ENCODE results near the gene PAX1.

The PAX1 gene

GRCh38 chr20:21712443-21713059 is 7.1 kb downstream of the PAX1 start:
- no peaks in the 10 kb centered on the region for H3K36me3 ChIP-seq (ENCODE audit: control insufficient read depth, insufficient read depth, low read length)
- peaks cover 100% of the 10 kb centered on the region for H3K27me3 ChIP-seq (ENCODE audit: control insufficient read depth, insufficient read depth, low read length)
- H3K4me3 ChIP-seq (ENCODE audit: low read depth, low read length): no peak overlapping the region
- peaks cover 19% of the 10 kb centered on the region; the same call in 1 of the 2 replicates for H3K4me1 ChIP-seq (ENCODE audit: control insufficient read depth, insufficient read depth, low read length)
- no peaks in the 10 kb centered on the region for H3K9me3 ChIP-seq (ENCODE audit: control insufficient read depth, insufficient read depth, low read depth, low read length)
- H3K27ac ChIP-seq (ENCODE audit: low read depth, low read length): no peak overlapping the region
- no peak overlapping the region for H3K9ac ChIP-seq (ENCODE audit: low read length)

- Histone ChIP-seq H3K27me3 (ENCODE audit: control insufficient read depth, insufficient read depth, low read length) (peaks cover 100% of the 10 kb centered on the region), H3K4me3 (ENCODE audit: low read depth, low read length) (peak overlapping the region; percentile 58), H3K4me1 (ENCODE audit: control insufficient read depth, insufficient read depth, low read length) (peaks cover 19% of the 10 kb centered on the region; the same call in 1 of the 2 replicates)
Observed at GRCh38 chr20:21713470-21713869, 8.0 kb downstream of the PAX1 start.

GRCh38 chr20:21713901-21714296 is 8.4 kb downstream of the PAX1 start:
- H3K27me3 ChIP-seq (ENCODE audit: control insufficient read depth, insufficient read depth, low read length): peaks cover 100% of the 10 kb centered on the region
- H3K27ac ChIP-seq (ENCODE audit: low read depth, low read length): no peak overlapping the region
- peak overlapping the region; percentile 58 for H3K4me3 ChIP-seq (ENCODE audit: low read depth, low read length)
- no peaks in the 10 kb centered on the region for H3K9me3 ChIP-seq (ENCODE audit: control insufficient read depth, insufficient read depth, low read depth, low read length)
- H3K36me3 ChIP-seq (ENCODE audit: control insufficient read depth, insufficient read depth, low read length): no peaks in the 10 kb centered on the region
- H3K4me1 ChIP-seq (ENCODE audit: control insufficient read depth, insufficient read depth, low read length): peaks cover 19% of the 10 kb centered on the region; the same call in 1 of the 2 replicates
- peak overlapping the region; percentile 31 for H3K9ac ChIP-seq (ENCODE audit: low read length)

More at GRCh38 chr20:21713470-21713869, 8.0 kb downstream of the PAX1 start:
- H3K9ac ChIP-seq (ENCODE audit: low read length): no peak overlapping the region
- no peaks in the 10 kb centered on the region for H3K36me3 ChIP-seq (ENCODE audit: control insufficient read depth, insufficient read depth, low read length)
- H3K27ac ChIP-seq (ENCODE audit: low read depth, low read length): no peak overlapping the region
- H3K9me3 ChIP-seq (ENCODE audit: control insufficient read depth, insufficient read depth, low read depth, low read length): no peaks in the 10 kb centered on the region

DNA sequence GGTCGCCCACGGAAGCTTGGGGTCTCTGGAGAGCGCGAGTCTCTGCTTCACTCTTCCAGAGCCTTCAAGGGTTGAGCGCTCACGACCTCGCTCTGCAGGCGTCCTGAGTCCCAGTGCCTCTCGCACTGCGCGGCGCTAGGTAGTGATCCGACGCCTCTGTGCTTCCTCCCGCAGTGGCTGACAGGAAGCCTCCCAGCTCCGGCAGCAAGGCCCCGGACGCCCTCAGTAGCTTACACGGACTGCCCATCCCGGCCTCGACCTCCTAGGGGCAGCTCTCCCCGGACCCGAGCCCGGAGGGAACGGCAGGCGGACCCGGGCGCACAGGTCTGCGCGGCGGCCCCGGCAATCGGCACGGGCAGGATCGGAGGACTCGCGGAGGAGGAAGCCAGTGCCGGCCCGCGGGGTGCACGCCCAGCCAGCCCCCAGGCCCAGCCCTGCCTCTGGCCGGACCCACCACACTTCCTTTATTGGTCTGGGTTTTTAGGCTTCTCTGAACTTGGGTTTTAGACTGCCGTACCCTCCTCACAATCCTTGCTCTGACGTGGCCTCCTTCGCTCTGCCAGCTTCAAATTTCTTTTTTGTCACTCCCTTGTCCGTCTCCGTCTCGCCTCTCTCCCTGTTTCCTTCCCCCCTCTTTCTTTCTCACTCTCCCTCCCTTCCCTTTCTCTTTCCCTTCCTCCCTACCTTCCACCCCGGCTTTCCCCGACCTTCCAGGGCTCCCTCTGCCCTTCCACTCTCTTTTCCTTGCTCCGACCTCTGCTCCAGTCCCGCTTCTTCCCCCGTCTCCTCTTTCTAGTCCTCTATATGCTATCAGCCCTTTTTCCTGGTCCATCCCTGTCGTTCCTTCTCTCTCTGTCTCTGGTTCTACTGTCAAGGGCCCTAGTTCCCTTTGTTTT is 9.1 kb downstream of the PAX1 start:
- H3K27me3 ChIP-seq (ENCODE audit: control insufficient read depth, insufficient read depth, low read length): peaks cover 99% of the 10 kb centered on the region

GRCh38 chr20:21715193-21715881 is 9.9 kb downstream of the PAX1 start:
- Histone ChIP-seq H3K4me3 (ENCODE audit: low read depth, low read length) (peak overlapping the region; percentile 58), H3K27me3 (ENCODE audit: control insufficient read depth, insufficient read depth, low read length) (peaks cover 91% of the 10 kb centered on the region), H3K36me3 (ENCODE audit: control insufficient read depth, insufficient read depth, low read length) (no peaks in the 10 kb centered on the region)

More for the DNA sequence above, 9.1 kb downstream of the PAX1 start:
- no peaks in the 10 kb centered on the region for H3K9me3 ChIP-seq (ENCODE audit: control insufficient read depth, insufficient read depth, low read depth, low read length)
- peak overlapping the region; percentile 31 for H3K9ac ChIP-seq (ENCODE audit: low read length)
- H3K27ac ChIP-seq (ENCODE audit: low read depth, low read length): no peak overlapping the region
- no peaks in the 10 kb centered on the region for H3K36me3 ChIP-seq (ENCODE audit: control insufficient read depth, insufficient read depth, low read length)
- peak overlapping the region; percentile 58 for H3K4me3 ChIP-seq (ENCODE audit: low read depth, low read length)
- H3K4me1 ChIP-seq (ENCODE audit: control insufficient read depth, insufficient read depth, low read length): peaks cover 19% of the 10 kb centered on the region; the same call in 1 of the 2 replicates

GRCh38 chr20:21719592-21720214 is 14.2 kb downstream of the PAX1 start:
- Histone ChIP-seq H3K9ac (ENCODE audit: low read length) (no peak overlapping the region), H3K4me3 (ENCODE audit: low read depth, low read length) (no peak overlapping the region), H3K36me3 (ENCODE audit: control insufficient read depth, insufficient read depth, low read length) (no peaks in the 10 kb centered on the region), H3K4me1 (ENCODE audit: control insufficient read depth, insufficient read depth, low read length) (0 out of 2 replicates have a peak, but pooled peaks cover 7% of the 10 kb centered on the region), H3K27ac (ENCODE audit: low read depth, low read length) (no peak overlapping the region), H3K9me3 (ENCODE audit: control insufficient read depth, insufficient read depth, low read depth, low read length) (no peaks in the 10 kb centered on the region), H3K27me3 (ENCODE audit: control insufficient read depth, insufficient read depth, low read length) (peaks cover 47% of the 10 kb centered on the region)

More at GRCh38 chr20:21715193-21715881, 9.9 kb downstream of the PAX1 start:
- H3K4me1 ChIP-seq (ENCODE audit: control insufficient read depth, insufficient read depth, low read length): peaks cover 19% of the 10 kb centered on the region; the same call in 1 of the 2 replicates
- H3K9me3 ChIP-seq (ENCODE audit: control insufficient read depth, insufficient read depth, low read depth, low read length): no peaks in the 10 kb centered on the region
- H3K9ac ChIP-seq (ENCODE audit: low read length): no peak overlapping the region
- H3K27ac ChIP-seq (ENCODE audit: low read depth, low read length): no peak overlapping the region

GRCh38 chr20:21725892-21726291 is 20.4 kb downstream of the PAX1 start:
- H3K27ac ChIP-seq (ENCODE audit: low read depth, low read length): no peak overlapping the region
- no peaks in the 10 kb centered on the region for H3K36me3 ChIP-seq (ENCODE audit: control insufficient read depth, insufficient read depth, low read length)
- no peak overlapping the region for H3K9ac ChIP-seq (ENCODE audit: low read length)
- no peaks in the 10 kb centered on the region for H3K9me3 ChIP-seq (ENCODE audit: control insufficient read depth, insufficient read depth, low read depth, low read length)
- H3K4me1 ChIP-seq (ENCODE audit: control insufficient read depth, insufficient read depth, low read length): peaks cover 5% of the 10 kb centered on the region; the same call in 1 of the 2 replicates
- H3K4me3 ChIP-seq (ENCODE audit: low read depth, low read length): no peak overlapping the region
- H3K27me3 ChIP-seq (ENCODE audit: control insufficient read depth, insufficient read depth, low read length): no peaks in the 10 kb centered on the region

- no peaks in the 10 kb centered on the region for H3K27me3 ChIP-seq (ENCODE audit: control insufficient read depth, insufficient read depth, low read length)
- H3K27ac ChIP-seq (ENCODE audit: low read depth, low read length): no peak overlapping the region
- H3K4me3 ChIP-seq (ENCODE audit: low read depth, low read length): no peak overlapping the region
- H3K36me3 ChIP-seq (ENCODE audit: control insufficient read depth, insufficient read depth, low read length): no peaks in the 10 kb centered on the region
- H3K9me3 ChIP-seq (ENCODE audit: control insufficient read depth, insufficient read depth, low read depth, low read length): no peaks in the 10 kb centered on the region
- H3K4me1 ChIP-seq (ENCODE audit: control insufficient read depth, insufficient read depth, low read length): peaks cover 5% of the 10 kb centered on the region; the same call in 1 of the 2 replicates
- H3K9ac ChIP-seq (ENCODE audit: low read length): no peak overlapping the region
Observed at GRCh38 chr20:21729316-21729715, 23.9 kb downstream of the PAX1 start.

DNA sequence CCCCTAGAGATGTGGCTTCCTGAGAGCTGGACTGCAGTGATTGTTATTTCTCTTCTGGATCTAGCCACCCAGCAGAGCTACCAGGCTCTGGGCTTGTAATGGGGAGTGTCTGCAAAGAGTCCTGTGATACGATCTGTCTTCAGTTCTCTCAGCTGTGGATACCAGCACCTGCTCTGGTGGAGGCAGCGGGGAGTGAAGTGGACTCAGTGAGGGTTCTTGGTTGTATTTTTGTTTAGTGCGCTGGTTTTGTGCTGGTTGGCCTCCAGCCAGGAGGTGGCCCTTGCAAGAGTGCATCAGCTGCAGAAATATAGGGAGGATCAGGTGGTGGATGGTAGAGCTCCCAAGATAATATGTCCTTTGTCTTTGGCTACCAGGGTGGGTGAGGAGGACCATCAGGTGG is 33.7 kb downstream of the PAX1 start:
- Histone ChIP-seq H3K4me1 (ENCODE audit: control insufficient read depth, insufficient read depth, low read length) (no peaks in the 10 kb centered on the region), H3K36me3 (ENCODE audit: control insufficient read depth, insufficient read depth, low read length) (no peaks in the 10 kb centered on the region), H3K9me3 (ENCODE audit: control insufficient read depth, insufficient read depth, low read depth, low read length) (no peaks in the 10 kb centered on the region)

DNA sequence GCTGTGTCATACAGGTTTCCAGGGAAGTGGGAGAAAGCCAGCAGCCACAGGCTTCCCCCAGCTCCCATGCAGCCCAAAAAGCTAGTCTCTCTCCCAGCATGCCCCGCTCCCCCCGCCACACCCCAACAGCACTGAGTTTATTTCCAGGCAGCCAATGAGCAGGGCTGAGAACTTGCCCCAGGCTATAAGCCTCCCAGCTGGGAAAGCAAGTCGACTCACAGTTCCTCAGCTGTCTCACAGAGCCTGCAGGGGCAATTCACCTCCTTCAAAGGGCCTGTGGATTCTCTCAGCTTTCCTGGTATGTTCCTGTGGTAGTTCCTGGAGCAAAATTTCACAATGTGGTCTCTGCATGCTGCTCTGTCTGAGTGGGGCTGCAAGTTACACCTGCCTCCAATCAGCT is 34.2 kb downstream of the PAX1 start:
- no peaks in the 10 kb centered on the region for H3K9me3 ChIP-seq (ENCODE audit: control insufficient read depth, insufficient read depth, low read depth, low read length)

More for the DNA sequence above, 33.7 kb downstream of the PAX1 start:
- no peaks in the 10 kb centered on the region for H3K27me3 ChIP-seq (ENCODE audit: control insufficient read depth, insufficient read depth, low read length)
- no peak overlapping the region for H3K27ac ChIP-seq (ENCODE audit: low read depth, low read length)
- no peak overlapping the region for H3K9ac ChIP-seq (ENCODE audit: low read length)
- no peak overlapping the region for H3K4me3 ChIP-seq (ENCODE audit: low read depth, low read length)

More for the DNA sequence above, 34.2 kb downstream of the PAX1 start:
- no peak overlapping the region for H3K4me3 ChIP-seq (ENCODE audit: low read depth, low read length)
- no peaks in the 10 kb centered on the region for H3K27me3 ChIP-seq (ENCODE audit: control insufficient read depth, insufficient read depth, low read length)
- no peaks in the 10 kb centered on the region for H3K36me3 ChIP-seq (ENCODE audit: control insufficient read depth, insufficient read depth, low read length)
- no peaks in the 10 kb centered on the region for H3K4me1 ChIP-seq (ENCODE audit: control insufficient read depth, insufficient read depth, low read length)
- H3K27ac ChIP-seq (ENCODE audit: low read depth, low read length): no peak overlapping the region
- H3K9ac ChIP-seq (ENCODE audit: low read length): no peak overlapping the region

All from HUES6 (cell line).